HL-60 (cell line): Measurements from ENCODE around the gene ARL4D.

Source experiments
- POLR2AphosphoS5 ChIP-seq: IDR thresholded peaks from 2 replicates; pipeline ENCODE4 v1.6.1; 2012; ENCODE audit warnings: low read depth
- SPI1 ChIP-seq: IDR thresholded peaks from 2 replicates; pipeline ENCODE4 v1.6.1; 2012; ENCODE audit warnings: low read depth, mild to moderate bottlenecking, borderline replicate concordance
- TF ChIP-seq, protein P1 (sequence below): IDR thresholded peaks from one replicate; pipeline ENCODE4 v1.5.1; 2011; ENCODE audit warnings: low read length, control low read depth, inconsistent platforms; ENCODE audit not compliant: insufficient read depth

DNA sequence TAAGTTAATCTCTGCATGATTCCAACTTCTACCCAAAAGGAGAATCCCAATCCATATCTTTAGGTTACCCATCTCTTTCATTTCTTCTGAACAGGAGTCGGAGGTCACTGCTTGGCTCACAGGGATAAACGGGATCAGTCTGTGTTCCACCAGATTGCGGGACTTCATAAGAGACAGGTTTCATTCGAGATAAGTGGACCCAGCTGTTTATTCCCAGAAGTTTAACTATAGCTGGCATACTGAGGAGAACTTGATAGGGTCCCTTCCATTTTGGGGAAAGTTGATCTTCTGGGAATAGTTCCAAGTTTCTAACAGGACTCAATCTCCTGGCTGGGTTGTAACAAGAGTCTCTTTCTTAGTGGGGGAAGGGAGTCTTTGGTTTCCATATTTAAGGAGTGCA, 45.4 kb upstream of the ARL4D start:
- TF ChIP-seq SPI1 (no peak), POLR2AphosphoS5 (no peak)
- TF ChIP-seq, protein P1, sequence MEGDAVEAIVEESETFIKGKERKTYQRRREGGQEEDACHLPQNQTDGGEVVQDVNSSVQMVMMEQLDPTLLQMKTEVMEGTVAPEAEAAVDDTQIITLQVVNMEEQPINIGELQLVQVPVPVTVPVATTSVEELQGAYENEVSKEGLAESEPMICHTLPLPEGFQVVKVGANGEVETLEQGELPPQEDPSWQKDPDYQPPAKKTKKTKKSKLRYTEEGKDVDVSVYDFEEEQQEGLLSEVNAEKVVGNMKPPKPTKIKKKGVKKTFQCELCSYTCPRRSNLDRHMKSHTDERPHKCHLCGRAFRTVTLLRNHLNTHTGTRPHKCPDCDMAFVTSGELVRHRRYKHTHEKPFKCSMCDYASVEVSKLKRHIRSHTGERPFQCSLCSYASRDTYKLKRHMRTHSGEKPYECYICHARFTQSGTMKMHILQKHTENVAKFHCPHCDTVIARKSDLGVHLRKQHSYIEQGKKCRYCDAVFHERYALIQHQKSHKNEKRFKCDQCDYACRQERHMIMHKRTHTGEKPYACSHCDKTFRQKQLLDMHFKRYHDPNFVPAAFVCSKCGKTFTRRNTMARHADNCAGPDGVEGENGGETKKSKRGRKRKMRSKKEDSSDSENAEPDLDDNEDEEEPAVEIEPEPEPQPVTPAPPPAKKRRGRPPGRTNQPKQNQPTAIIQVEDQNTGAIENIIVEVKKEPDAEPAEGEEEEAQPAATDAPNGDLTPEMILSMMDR = no peak
